DND-41 (cell line): ENCODE results near the gene BMPR1A.

Source experiments
- CTCF ChIP-seq: IDR thresholded peaks from 2 replicates; pipeline ENCODE4 v1.5.1; 2012; ENCODE audit warnings: borderline replicate concordance, low read length, moderate library complexity, mild to moderate bottlenecking; ENCODE audit not compliant: poor library complexity, severe bottlenecking; ENCODE audit errors: extremely low read depth
- EZH2 ChIP-seq: IDR thresholded peaks from 3 replicates; pipeline ENCODE4 v1.6.1; 2012; ENCODE audit warnings: borderline replicate concordance, low read depth, mild to moderate bottlenecking, moderate library complexity, low read length, inconsistent platforms; ENCODE audit not compliant: severe bottlenecking

GRCh38 chr10:86790394-86790793 lies 34.0 kb downstream of the BMPR1A start:
- no peak for TF ChIP-seq CTCF
- no peak for TF ChIP-seq EZH2
